GM06990 (cell line): Measurements from ENCODE around the gene OSBPL10.

Experiments used
- DNase-seq: peaks from one replicate; pipeline ENCODE4 v3.0.0-alpha.2; 2011; ENCODE audit not compliant: insufficient read length; ENCODE audit errors: extremely low read depth
- H3K27me3 ChIP-seq: replicated peaks from 2 replicates; pipeline ENCODE4 v1.6.0; 2011; ENCODE audit warnings: low read length; ENCODE audit not compliant: control insufficient read depth, insufficient read depth
- H3K36me3 ChIP-seq: 2 replicates; pipeline ENCODE4 v1.5.1; 2011; ENCODE audit warnings: low read length; ENCODE audit not compliant: control insufficient read depth, insufficient read depth
- H3K4me3 ChIP-seq: replicated peaks from 2 replicates; pipeline ENCODE4 v1.5.1; 2011; ENCODE audit warnings: low read depth, mild to moderate bottlenecking, control low read depth, low read length
- CTCF ChIP-seq: IDR thresholded peaks from 2 replicates; pipeline ENCODE4 v1.5.1; 2011; ENCODE audit warnings: low read length, control low read depth, mild to moderate bottlenecking, inconsistent platforms; ENCODE audit not compliant: insufficient read depth, poor library complexity, severe bottlenecking

OSBPL10 gene

GRCh38 chr3:31654998-31655397 lies 326.1 kb downstream of the OSBPL10 start:
- no peaks in the 10 kb centered on the region for H3K36me3 ChIP-seq
- TF ChIP-seq CTCF, result no peak
- H3K4me3 ChIP-seq, result no peak overlapping the region
- DNase-seq, result no peak
- no peaks in the 10 kb centered on the region for H3K27me3 ChIP-seq

DNA sequence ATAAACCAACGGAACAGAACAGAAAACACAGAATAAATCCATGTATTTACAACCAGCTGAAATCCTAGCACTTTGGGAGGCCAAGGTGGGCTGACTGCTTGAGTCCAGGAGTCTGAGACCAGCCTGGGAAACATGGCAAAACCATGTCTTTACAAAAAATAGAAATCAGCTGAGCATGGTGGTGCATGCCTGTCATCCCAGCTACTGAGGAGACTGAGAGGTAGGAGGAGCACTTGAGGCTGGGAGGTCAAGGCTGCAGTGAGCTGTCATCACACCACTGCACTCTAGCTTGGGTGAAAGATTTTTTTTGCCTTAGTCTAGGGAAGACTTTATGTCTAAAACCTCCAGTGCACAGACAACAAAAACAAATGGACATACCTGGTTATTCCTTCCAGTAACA lies 327.6 kb downstream of the OSBPL10 start:
- no peak for DNase-seq
- no peak for TF ChIP-seq CTCF

GRCh38 chr3:31652296-31652695 lies 328.8 kb downstream of the OSBPL10 start:
- DNase-seq, result no peak
- no peak overlapping the region for H3K4me3 ChIP-seq
- no peaks in the 10 kb centered on the region; the same call in 1 of the 2 replicates for H3K36me3 ChIP-seq
- TF ChIP-seq CTCF, result no peak
- H3K27me3 ChIP-seq, result no peaks in the 10 kb centered on the region

More for the DNA sequence above, 327.6 kb downstream of the OSBPL10 start:
- H3K36me3 ChIP-seq, result no peaks in the 10 kb centered on the region
- H3K4me3 ChIP-seq, result no peak overlapping the region
- no peaks in the 10 kb centered on the region for H3K27me3 ChIP-seq

- DNase-seq, result no peak
- Histone ChIP-seq H3K4me3 (no peak overlapping the region), H3K36me3 (peaks cover 1% of the 10 kb centered on the region), H3K27me3 (no peaks in the 10 kb centered on the region)
- no peak for TF ChIP-seq CTCF
Measured at GRCh38 chr3:31648286-31648968, 332.6 kb downstream of the OSBPL10 start.

DNA sequence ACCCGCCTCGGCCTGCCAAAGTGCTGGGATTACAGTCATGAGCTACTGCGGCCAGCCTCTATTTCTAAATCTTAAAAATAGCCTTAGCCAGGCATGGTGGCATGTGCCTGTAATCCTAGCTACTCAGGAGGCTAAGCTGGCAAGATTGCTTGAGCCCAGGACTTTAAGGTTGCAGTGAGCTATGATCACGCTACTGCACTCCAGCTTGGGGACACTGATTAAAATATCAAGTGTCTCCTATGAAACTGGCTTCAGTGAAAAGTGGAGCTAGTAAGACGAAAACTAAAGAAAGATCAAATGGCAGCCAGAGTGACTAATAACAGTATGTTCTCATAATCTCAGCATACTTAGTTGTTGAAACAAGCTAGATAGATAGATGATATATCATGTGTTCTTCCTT lies 335.8 kb downstream of the OSBPL10 start:
- H3K36me3 ChIP-seq, result peaks cover 1% of the 10 kb centered on the region
- no peak overlapping the region for H3K4me3 ChIP-seq
- TF ChIP-seq CTCF, result no peak
- DNase-seq, result no peak
- no peaks in the 10 kb centered on the region for H3K27me3 ChIP-seq

DNA sequence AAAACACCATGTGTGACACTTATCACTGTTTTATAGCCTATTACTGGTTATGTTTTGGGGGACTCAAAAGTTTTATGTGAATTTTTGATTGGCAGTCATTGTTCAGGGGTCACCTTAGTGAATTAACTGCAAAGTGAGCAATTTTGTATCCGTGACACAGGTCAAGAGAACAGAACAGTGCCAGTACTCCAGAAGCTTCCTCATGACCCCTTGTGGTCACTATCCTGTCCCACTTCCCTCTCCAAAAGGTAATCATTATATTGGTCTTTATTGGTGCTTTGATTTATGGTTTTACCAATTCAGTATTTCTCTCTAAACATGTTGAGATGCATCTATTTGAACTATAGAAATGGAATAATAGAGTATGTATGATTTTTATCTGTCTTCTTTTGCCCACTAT lies 341.2 kb downstream of the OSBPL10 start:
- H3K36me3 ChIP-seq, result no peaks in the 10 kb centered on the region
- H3K4me3 ChIP-seq, result no peak overlapping the region
- no peaks in the 10 kb centered on the region for H3K27me3 ChIP-seq
- no peak for DNase-seq
- no peak for TF ChIP-seq CTCF
